Fibroblast of the conjunctiva (primary cell): ENCODE results near the gene TRIOBP.
A peak's percentile ranks its signal among the peaks of the same experiment; 100 is the strongest.

Experiments
- DNase-seq: peaks from one replicate; pipeline ENCODE4 v3.0.0-alpha.2; 2010; ENCODE audit warnings: low read depth

TRIOBP gene

GRCh38 chr22:37750596-37751162 lies 53.8 kb downstream of the TRIOBP start:
- DNase-seq: no peak

GRCh38 chr22:37751449-37752188 lies 54.8 kb downstream of the TRIOBP start:
- no peak for DNase-seq

GRCh38 chr22:37752189-37753087 lies 55.6 kb downstream of the TRIOBP start:
- peak; percentile 98 for DNase-seq

- DNase-seq: no peak
Measured at GRCh38 chr22:37753746-37754145, 56.9 kb downstream of the TRIOBP start.

- no peak for DNase-seq
Measured at GRCh38 chr22:37757663-37758062, 60.8 kb downstream of the TRIOBP start.

- no peak for DNase-seq
Measured at GRCh38 chr22:37758694-37759093, 61.8 kb downstream of the TRIOBP start.

- DNase-seq: no peak
Measured at GRCh38 chr22:37759281-37759680, 62.4 kb downstream of the TRIOBP start.

GRCh38 chr22:37760152-37760551 lies 63.3 kb downstream of the TRIOBP start:
- DNase-seq: no peak

GRCh38 chr22:37762389-37762836 lies 65.6 kb downstream of the TRIOBP start:
- DNase-seq: no peak

- no peak for DNase-seq
Measured at GRCh38 chr22:37763012-37763411, 66.2 kb downstream of the TRIOBP start.

- DNase-seq: no peak
Measured at GRCh38 chr22:37763652-37764051, 66.8 kb downstream of the TRIOBP start.

- no peak for DNase-seq
Measured at GRCh38 chr22:37764622-37765021, 67.8 kb downstream of the TRIOBP start.

- no peak for DNase-seq
Measured at GRCh38 chr22:37765498-37765897, 68.7 kb downstream of the TRIOBP start.

- DNase-seq: no peak
Measured at GRCh38 chr22:37765953-37766576, 69.2 kb downstream of the TRIOBP start.

- DNase-seq: no peak
Measured at GRCh38 chr22:37768273-37768672, 71.4 kb downstream of the TRIOBP start.

GRCh38 chr22:37769056-37769455 lies 72.2 kb downstream of the TRIOBP start:
- DNase-seq: no peak

GRCh38 chr22:37771081-37771480 lies 74.2 kb downstream of the TRIOBP start:
- DNase-seq: no peak

GRCh38 chr22:37771702-37772427 lies 75.0 kb downstream of the TRIOBP start:
- DNase-seq: no peak

- DNase-seq: no peak
Measured at GRCh38 chr22:37774728-37775127, 77.9 kb downstream of the TRIOBP start.

- DNase-seq: peak; percentile 21
Measured at GRCh38 chr22:37775785-37776638, 79.2 kb downstream of the TRIOBP start.

GRCh38 chr22:37776639-37777005 lies 79.8 kb downstream of the TRIOBP start:
- no peak for DNase-seq
